ENCODE data around the gene RAB10. TPM values are rescaled to one million over a fixed set of nuclear protein-coding genes. Genes with fewer than 3 reads are reported as not detected.
"Not testable (repeated sequence)": the region's sequence is repeated elsewhere in the genome, so short reads cannot be mapped to it uniquely, and the experiment has no call there.

The RAB10 gene
- total RNA-seq, 1 donor from 2014 or later: 238 TPM

- peaks cover 5% of the 10 kb centered on the region for H3K4me1 Mint-ChIP-seq
- no peaks in the 10 kb centered on the region for H3K27me3 Mint-ChIP-seq (ENCODE audit: insufficient read depth, low read depth)
- no peak for DNase-seq (ENCODE audit: low spot score)
- Histone ChIP-seq H3K9me3 (ENCODE audit: low read depth) (peaks cover 17% of the 10 kb centered on the region), H2AFZ (replicated peaks) (no peak overlapping the region), H3K4me2 (no peak overlapping the region), H3K36me3 (peaks cover 16% of the 10 kb centered on the region), H3K4me3 (no peak overlapping the region), H4K20me1 (ENCODE audit: low read depth) (peaks cover 31% of the 10 kb centered on the region), H3K4me1 (peaks cover 19% of the 10 kb centered on the region), H3K79me2 (ENCODE audit: low read depth) (peaks cover 100% of the 10 kb centered on the region), H3F3A (ENCODE audit: low read depth) (peaks cover 16% of the 10 kb centered on the region), H3K27ac (no peak overlapping the region), H3K27me3 (no peaks in the 10 kb centered on the region), H3K9ac (no peak overlapping the region)
- TF ChIP-seq EZH2phosphoT487 (IDR thresholded peaks at IDR 0.05) (no peak), EZH2 (IDR thresholded peaks at IDR 0.05) (no peak), CTCF (IDR thresholded peaks at IDR 0.05) (no peak)
- no peak overlapping the region for H3K27ac Mint-ChIP-seq
- H3K9me3 Mint-ChIP-seq: peaks cover 41% of the 10 kb centered on the region
- H3K4me3 Mint-ChIP-seq: no peak overlapping the region
- peaks cover 42% of the 10 kb centered on the region for H3K36me3 Mint-ChIP-seq
These were observed 45.1 kb downstream of the RAB10 start for GRCh38 chr2:26078939-26079338.

DNA sequence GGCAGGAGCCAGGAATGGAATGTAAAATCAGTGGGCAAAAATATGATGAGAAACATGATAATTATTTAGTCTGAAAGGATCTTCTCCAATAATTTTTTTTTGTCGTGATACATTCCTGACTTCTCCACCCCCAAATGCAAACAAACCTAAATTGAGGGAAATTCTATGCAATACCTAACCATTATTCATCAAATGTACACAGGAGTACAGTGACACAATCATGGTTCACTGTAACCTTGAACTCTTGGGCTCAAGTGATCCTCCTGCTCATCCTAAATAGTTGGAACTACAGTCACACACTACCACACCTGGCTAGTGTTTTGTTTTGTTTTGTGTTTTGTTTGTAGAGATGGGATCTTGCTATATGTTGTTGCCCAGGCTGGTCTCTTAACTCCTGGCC is 46.5 kb downstream of the RAB10 start:
- H3K27ac ChIP-seq: no peak overlapping the region
- H3K4me3 ChIP-seq: no peak overlapping the region
- peaks cover 20% of the 10 kb centered on the region for H4K20me1 ChIP-seq (ENCODE audit: low read depth)

DNA sequence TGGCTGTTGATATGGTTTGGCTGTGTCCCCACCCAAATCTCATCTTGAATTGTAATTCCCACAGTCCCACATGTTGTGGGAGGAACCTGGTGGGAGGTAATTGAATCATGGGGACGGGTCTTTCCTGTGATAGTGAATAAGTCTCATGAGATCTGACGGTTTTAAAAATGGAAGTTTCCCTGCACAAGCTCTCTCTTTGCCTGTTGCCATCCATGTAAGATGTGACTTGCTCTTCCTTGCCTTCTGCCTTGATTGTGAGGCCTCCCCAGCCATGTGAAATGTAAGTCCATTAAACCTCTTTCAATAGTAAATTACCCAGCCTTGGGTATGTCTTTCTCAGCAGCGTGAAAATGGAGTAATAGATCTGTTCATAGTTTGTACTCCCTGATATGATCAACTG is 47.0 kb downstream of the RAB10 start:
- Histone ChIP-seq H3K79me2 (ENCODE audit: low read depth) (peaks cover 98% of the 10 kb centered on the region), H3F3A (ENCODE audit: low read depth) (peaks cover 17% of the 10 kb centered on the region), H4K20me1 (ENCODE audit: low read depth) (peaks cover 16% of the 10 kb centered on the region), H3K9me3 (ENCODE audit: low read depth) (peaks cover 17% of the 10 kb centered on the region), H3K36me3 (peaks cover 16% of the 10 kb centered on the region)
- not testable (repeated sequence) for DNase-seq (ENCODE audit: low spot score); H3K4me1 Mint-ChIP-seq; H3K4me2 ChIP-seq; H3K27me3 Mint-ChIP-seq (ENCODE audit: insufficient read depth, low read depth); H2AFZ ChIP-seq (replicated peaks); H3K9ac ChIP-seq; H3K4me3 ChIP-seq; H3K4me1 ChIP-seq; H3K27ac ChIP-seq; H3K4me3 Mint-ChIP-seq; H3K27ac Mint-ChIP-seq; H3K27me3 ChIP-seq
- H3K36me3 Mint-ChIP-seq: peaks cover 41% of the 10 kb centered on the region
- H3K9me3 Mint-ChIP-seq: peaks cover 45% of the 10 kb centered on the region

More for the DNA sequence above, 46.5 kb downstream of the RAB10 start:
- Mint-ChIP-seq H3K36me3 (peaks cover 42% of the 10 kb centered on the region), H3K9me3 (peaks cover 45% of the 10 kb centered on the region), H3K4me1 (no peaks in the 10 kb centered on the region), H3K27ac (no peak overlapping the region), H3K4me3 (no peak overlapping the region), H3K27me3 (ENCODE audit: insufficient read depth, low read depth) (no peaks in the 10 kb centered on the region)
- no peak for DNase-seq (ENCODE audit: low spot score)
- H3K9me3 ChIP-seq (ENCODE audit: low read depth): peaks cover 17% of the 10 kb centered on the region
- H3K9ac ChIP-seq: no peak overlapping the region
- no peaks in the 10 kb centered on the region for H3K27me3 ChIP-seq
- peaks cover 16% of the 10 kb centered on the region for H3K36me3 ChIP-seq
- no peak for TF ChIP-seq EZH2 (IDR thresholded peaks at IDR 0.05)
- TF ChIP-seq CTCF (IDR thresholded peaks at IDR 0.05): no peak
- no peak for TF ChIP-seq EZH2phosphoT487 (IDR thresholded peaks at IDR 0.05)
- peaks cover 98% of the 10 kb centered on the region for H3K79me2 ChIP-seq (ENCODE audit: low read depth)
- H2AFZ ChIP-seq (replicated peaks): no peak overlapping the region
- H3K4me2 ChIP-seq: no peak overlapping the region
- H3K4me1 ChIP-seq: peaks cover 9% of the 10 kb centered on the region
- H3F3A ChIP-seq (ENCODE audit: low read depth): peaks cover 14% of the 10 kb centered on the region

DNA sequence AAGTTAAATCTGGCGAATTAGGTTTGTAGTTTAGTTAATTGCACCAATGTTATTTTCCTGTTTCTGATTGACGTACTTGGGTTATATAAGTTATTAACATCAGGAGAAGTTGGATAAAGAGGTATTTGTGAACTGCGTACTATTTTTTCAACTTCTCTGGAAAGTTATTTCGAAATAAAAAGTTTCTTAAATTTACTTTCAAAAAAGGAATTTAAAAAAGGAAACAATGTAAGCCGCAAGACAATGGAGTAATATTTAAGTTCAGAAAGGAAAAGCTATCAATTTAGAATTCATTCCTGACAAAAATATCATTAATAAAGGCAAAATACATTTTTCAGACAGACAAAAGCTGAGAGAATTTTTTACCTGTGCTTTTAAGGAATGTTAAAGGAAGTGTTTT is 47.7 kb downstream of the RAB10 start:
- peaks cover 41% of the 10 kb centered on the region for H3K36me3 Mint-ChIP-seq

More for the DNA sequence above, 47.7 kb downstream of the RAB10 start:
- H3K4me3 ChIP-seq: no peak overlapping the region
- Mint-ChIP-seq H3K27me3 (ENCODE audit: insufficient read depth, low read depth) (no peaks in the 10 kb centered on the region), H3K4me3 (no peak overlapping the region), H3K9me3 (peaks cover 45% of the 10 kb centered on the region), H3K4me1 (no peaks in the 10 kb centered on the region), H3K27ac (no peak overlapping the region)
- TF ChIP-seq EZH2phosphoT487 (IDR thresholded peaks at IDR 0.05) (no peak), CTCF (IDR thresholded peaks at IDR 0.05) (no peak), EZH2 (IDR thresholded peaks at IDR 0.05) (no peak)
- H3K4me2 ChIP-seq: no peak overlapping the region
- H4K20me1 ChIP-seq (ENCODE audit: low read depth): peaks cover 15% of the 10 kb centered on the region
- no peak overlapping the region for H3K9ac ChIP-seq
- H3K4me1 ChIP-seq: peaks cover 6% of the 10 kb centered on the region
- peaks cover 17% of the 10 kb centered on the region for H3K9me3 ChIP-seq (ENCODE audit: low read depth)
- peaks cover 23% of the 10 kb centered on the region for H3F3A ChIP-seq (ENCODE audit: low read depth)
- no peaks in the 10 kb centered on the region for H3K27me3 ChIP-seq
- peaks cover 16% of the 10 kb centered on the region for H3K36me3 ChIP-seq
- H2AFZ ChIP-seq (replicated peaks): no peak overlapping the region
- no peak for DNase-seq (ENCODE audit: low spot score)
- H3K79me2 ChIP-seq (ENCODE audit: low read depth): peaks cover 98% of the 10 kb centered on the region
- H3K27ac ChIP-seq: no peak overlapping the region
